ENCODE data around the gene TAF1D.

GRCh38 chr11:93757924-93758865 is 16.9 kb upstream of the TAF1D start:
- TF ChIP-seq, protein P1, sequence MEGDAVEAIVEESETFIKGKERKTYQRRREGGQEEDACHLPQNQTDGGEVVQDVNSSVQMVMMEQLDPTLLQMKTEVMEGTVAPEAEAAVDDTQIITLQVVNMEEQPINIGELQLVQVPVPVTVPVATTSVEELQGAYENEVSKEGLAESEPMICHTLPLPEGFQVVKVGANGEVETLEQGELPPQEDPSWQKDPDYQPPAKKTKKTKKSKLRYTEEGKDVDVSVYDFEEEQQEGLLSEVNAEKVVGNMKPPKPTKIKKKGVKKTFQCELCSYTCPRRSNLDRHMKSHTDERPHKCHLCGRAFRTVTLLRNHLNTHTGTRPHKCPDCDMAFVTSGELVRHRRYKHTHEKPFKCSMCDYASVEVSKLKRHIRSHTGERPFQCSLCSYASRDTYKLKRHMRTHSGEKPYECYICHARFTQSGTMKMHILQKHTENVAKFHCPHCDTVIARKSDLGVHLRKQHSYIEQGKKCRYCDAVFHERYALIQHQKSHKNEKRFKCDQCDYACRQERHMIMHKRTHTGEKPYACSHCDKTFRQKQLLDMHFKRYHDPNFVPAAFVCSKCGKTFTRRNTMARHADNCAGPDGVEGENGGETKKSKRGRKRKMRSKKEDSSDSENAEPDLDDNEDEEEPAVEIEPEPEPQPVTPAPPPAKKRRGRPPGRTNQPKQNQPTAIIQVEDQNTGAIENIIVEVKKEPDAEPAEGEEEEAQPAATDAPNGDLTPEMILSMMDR (IDR thresholded peaks at IDR 0.05) = no peak
- TF ChIP-seq POLR2A (IDR thresholded peaks at IDR 0.05) = no peak

Data from gastroesophageal sphincter (tissue), 3 donors.